ENCODE data around the gene C19orf81. TPM values are rescaled to one million over a fixed set of nuclear protein-coding genes. Genes with fewer than 3 reads are reported as not detected.
A peak's percentile ranks its signal among the peaks of the same experiment; 100 is the strongest.

The C19orf81 gene
- total and polyA plus RNA-seq, 4 experiments from 2014 or later: not detected

GRCh38 chr19:50686310-50687032 is 37.2 kb downstream of the C19orf81 start:
- no peak overlapping the region for H3K4me3 ChIP-seq (ENCODE audit: low read length in 2 of 2)
- Mint-ChIP-seq H3K9me3 (peaks cover 0 to 5% (median 0%) of the 10 kb centered on the region in 8 donors), H3K4me3 (peak overlapping the region in 1 of 8 donors; percentile 53), H3K36me3 (peaks cover 0 to 2% of the 10 kb centered on the region in 2 donors), H3K27ac (no peak overlapping the region), H3K4me1 (no peaks in the 10 kb centered on the region), H3K27me3 (peaks cover 35 to 46% of the 10 kb centered on the region in 2 donors)
- H3K36me3 ChIP-seq (ENCODE audit: insufficient read depth, low read length): no peaks in the 10 kb centered on the region
- H3K27me3 ChIP-seq (ENCODE audit: insufficient read depth, low read length): no peaks in the 10 kb centered on the region
- no peak for DNase-seq
- ChIA-PET POLR2A (ENCODE audit: partially characterized antibody) (no interaction called here), CTCF (ENCODE audit: partially characterized antibody) (no interaction called here)
- H3K27ac ChIP-seq (ENCODE audit: low read depth, low read length): no peak overlapping the region
- H3K4me1 ChIP-seq (ENCODE audit: insufficient read depth, low read length): no peaks in the 10 kb centered on the region
- no peaks in the 10 kb centered on the region for H3K9me3 ChIP-seq (ENCODE audit: control insufficient read depth in 1 of 2, low read length in 2 of 2)
- intact Hi-C loops (cut with micrococcal nuclease): no loop called here

GRCh38 chr19:50688766-50689165 is 39.5 kb downstream of the C19orf81 start:
- DNase-seq: no peak
- Histone ChIP-seq H3K4me1 (ENCODE audit: insufficient read depth, low read length) (no peaks in the 10 kb centered on the region), H3K27ac (ENCODE audit: low read depth, low read length) (no peak overlapping the region), H3K9me3 (ENCODE audit: control insufficient read depth in 1 of 2, low read length in 2 of 2) (no peaks in the 10 kb centered on the region), H3K36me3 (ENCODE audit: insufficient read depth, low read length) (no peaks in the 10 kb centered on the region), H3K4me3 (ENCODE audit: low read length in 2 of 2) (no peak overlapping the region), H3K27me3 (ENCODE audit: insufficient read depth, low read length) (peaks cover 5% of the 10 kb centered on the region)
- H3K9me3 Mint-ChIP-seq: peaks cover 0 to 6% (median 0%) of the 10 kb centered on the region in 8 donors
- H3K4me1 Mint-ChIP-seq: no peaks in the 10 kb centered on the region
- no peak overlapping the region for H3K27ac Mint-ChIP-seq
- intact Hi-C loops (cut with micrococcal nuclease): no loop called here
- H3K27me3 Mint-ChIP-seq: peaks cover 41 to 53% of the 10 kb centered on the region in 2 donors
- peaks cover 0 to 2% of the 10 kb centered on the region in 2 donors for H3K36me3 Mint-ChIP-seq
- CTCF ChIA-PET (ENCODE audit: partially characterized antibody): no interaction called here
- H3K4me3 Mint-ChIP-seq: no peak overlapping the region
- POLR2A ChIA-PET (ENCODE audit: partially characterized antibody): no interaction called here

DNA sequence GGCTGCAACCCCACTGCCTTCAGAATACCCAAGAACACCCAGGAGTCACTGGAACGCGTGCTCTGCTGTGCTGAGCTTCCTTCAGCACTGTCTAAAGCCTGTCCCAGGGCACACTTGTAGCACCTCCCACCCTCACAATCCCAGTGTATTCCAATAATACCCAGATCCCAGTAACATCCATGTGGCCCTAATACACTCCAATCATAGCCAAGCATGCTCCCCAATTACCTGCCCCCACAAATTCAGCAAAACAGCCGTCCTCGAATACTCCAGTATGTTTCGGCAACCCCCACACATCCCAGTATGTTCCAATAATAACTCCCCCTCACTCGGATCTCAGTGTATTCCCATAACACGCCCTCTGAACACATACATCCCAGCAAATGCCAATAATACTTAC is 41.2 kb downstream of the C19orf81 start:
- CTCF ChIA-PET (ENCODE audit: partially characterized antibody): no interaction called here
- no peak for DNase-seq
- H3K36me3 ChIP-seq (ENCODE audit: insufficient read depth, low read length): no peaks in the 10 kb centered on the region
- no peaks in the 10 kb centered on the region for H3K9me3 ChIP-seq (ENCODE audit: control insufficient read depth in 1 of 2, low read length in 2 of 2)
- no peak overlapping the region for H3K27ac ChIP-seq (ENCODE audit: low read depth, low read length)
- intact Hi-C loops (cut with micrococcal nuclease): no loop called here
- H3K27me3 ChIP-seq (ENCODE audit: insufficient read depth, low read length): peaks cover 7% of the 10 kb centered on the region
- H3K4me1 ChIP-seq (ENCODE audit: insufficient read depth, low read length): no peaks in the 10 kb centered on the region
- no peak overlapping the region for H3K4me3 ChIP-seq (ENCODE audit: low read length in 2 of 2)
- Mint-ChIP-seq H3K4me1 (no peaks in the 10 kb centered on the region), H3K9me3 (peaks cover 0 to 6% (median 0%) of the 10 kb centered on the region in 8 donors), H3K4me3 (no peak overlapping the region), H3K36me3 (peaks cover 0 to 2% of the 10 kb centered on the region in 2 donors), H3K27me3 (peaks cover 35 to 47% of the 10 kb centered on the region in 2 donors), H3K27ac (no peak overlapping the region)
- POLR2A ChIA-PET (ENCODE audit: partially characterized antibody): interaction anchor here (0.6 kb wide), 1 partner anchor 251 kb away, joined by 3 read pairs; no protein-coding TSS in a partner anchor

DNA sequence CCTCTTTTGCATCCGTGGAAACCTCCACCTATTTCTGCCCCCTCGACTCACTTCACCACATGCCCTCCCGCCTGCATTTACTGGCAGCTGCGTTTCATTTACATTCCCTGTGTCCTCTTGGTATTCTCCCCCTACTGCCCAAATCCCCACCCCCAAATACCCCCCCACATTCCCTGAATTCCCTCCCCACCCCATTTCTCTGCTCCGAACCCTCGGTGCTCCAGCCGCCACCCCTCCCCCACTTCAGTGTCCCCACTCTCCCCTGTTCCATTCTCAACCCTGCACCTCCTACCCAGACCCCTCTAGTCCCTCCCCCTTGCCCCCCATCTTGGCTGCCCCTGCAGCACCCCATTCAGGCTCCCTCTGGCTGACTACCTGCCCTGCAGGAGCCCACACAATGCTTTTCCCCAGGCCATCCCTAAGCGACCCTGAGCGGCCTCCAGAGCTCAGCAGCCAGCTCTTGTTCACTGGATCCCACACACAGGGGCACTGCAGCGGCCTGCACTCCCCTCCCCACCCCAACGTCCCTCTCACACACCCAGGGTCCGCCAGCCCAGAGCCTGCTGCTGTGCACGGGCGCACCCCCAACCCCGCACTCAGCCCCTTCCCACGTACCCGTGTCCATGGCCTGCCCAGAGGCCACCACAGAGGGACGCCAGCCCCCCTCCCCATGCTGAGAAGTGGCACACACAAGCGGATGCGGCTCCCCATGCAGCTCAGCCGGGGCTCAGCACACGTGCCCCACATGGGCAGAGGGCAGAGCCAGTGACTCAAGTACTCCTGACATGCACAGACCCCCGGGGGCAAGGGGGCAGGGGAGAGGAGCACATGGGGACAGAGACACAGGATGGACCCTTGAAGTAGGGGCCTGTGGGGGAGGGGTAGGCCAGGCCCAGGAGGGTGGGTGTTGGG is 44.1 kb downstream of the C19orf81 start:
- no peak overlapping the region for H3K4me3 ChIP-seq (ENCODE audit: low read length in 2 of 2)
- peaks cover 0 to 12% (median under 1%) of the 10 kb centered on the region in 8 donors for H3K9me3 Mint-ChIP-seq
- DNase-seq: no peak
- no peak overlapping the region for H3K27ac ChIP-seq (ENCODE audit: low read depth, low read length)
- no peaks in the 10 kb centered on the region for H3K36me3 ChIP-seq (ENCODE audit: insufficient read depth, low read length)
- ChIA-PET CTCF (ENCODE audit: partially characterized antibody) (no interaction called here), POLR2A (ENCODE audit: partially characterized antibody) (no interaction called here)
- intact Hi-C loops (cut with micrococcal nuclease): no loop called here
- peaks cover 0 to 2% of the 10 kb centered on the region in 2 donors for H3K36me3 Mint-ChIP-seq
- H3K4me3 Mint-ChIP-seq: no peak overlapping the region
- peaks cover 7% of the 10 kb centered on the region for H3K27me3 ChIP-seq (ENCODE audit: insufficient read depth, low read length)
- H3K27ac Mint-ChIP-seq: no peak overlapping the region
- H3K4me1 ChIP-seq (ENCODE audit: insufficient read depth, low read length): no peaks in the 10 kb centered on the region
- peaks cover 34 to 58% of the 10 kb centered on the region in 2 donors for H3K27me3 Mint-ChIP-seq
- H3K4me1 Mint-ChIP-seq: no peaks in the 10 kb centered on the region
- H3K9me3 ChIP-seq (ENCODE audit: control insufficient read depth in 1 of 2, low read length in 2 of 2): no peaks in the 10 kb centered on the region

GRCh38 chr19:50694815-50695145 is 45.5 kb downstream of the C19orf81 start:
- intact Hi-C loops (cut with micrococcal nuclease): no loop called here
- Mint-ChIP-seq H3K9me3 (peaks cover 0 to 12% (median 0%) of the 10 kb centered on the region in 8 donors), H3K27me3 (peaks cover 43 to 63% of the 10 kb centered on the region in 2 donors)

DNA sequence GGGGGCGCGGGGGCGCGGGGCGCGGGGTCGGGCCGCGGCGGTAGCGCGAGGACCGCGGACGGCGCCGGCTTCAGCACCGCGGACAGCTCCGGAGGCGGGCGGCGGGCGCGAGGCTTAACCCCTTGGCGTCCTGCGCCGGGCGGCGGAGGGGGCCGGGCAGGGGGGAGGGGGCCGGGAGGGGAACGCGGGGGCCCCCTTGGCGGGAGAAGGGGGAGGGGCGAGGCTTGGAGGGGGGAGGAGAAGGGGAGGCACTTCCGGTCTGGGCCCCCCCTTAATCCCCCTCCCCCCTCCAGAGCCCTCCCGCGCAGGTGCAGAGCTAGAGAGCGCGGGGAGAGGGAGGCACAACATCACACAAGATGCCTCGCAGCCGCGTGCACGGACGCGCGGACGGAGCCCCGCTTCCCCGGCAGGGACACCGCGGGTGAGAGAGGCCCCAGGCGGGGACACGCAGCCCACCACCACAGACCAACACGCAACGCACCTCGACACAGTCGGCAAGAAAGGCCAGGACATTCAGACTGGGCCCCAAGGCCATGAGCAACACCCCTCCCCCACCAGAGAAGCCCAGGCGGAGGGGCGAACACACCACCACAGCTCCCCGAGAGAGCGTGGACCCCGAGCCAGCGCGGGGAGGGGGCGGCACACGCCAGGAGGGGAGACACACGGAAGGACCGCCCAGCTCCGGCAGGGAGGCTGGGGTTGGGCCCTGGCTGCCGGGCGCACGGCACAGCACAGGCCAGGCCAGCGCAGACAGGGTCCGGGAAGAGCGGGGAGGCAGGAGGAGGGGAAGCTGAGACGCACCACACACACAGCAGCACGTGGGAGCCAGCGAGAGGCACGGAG is 46.2 kb downstream of the C19orf81 start:
- H3K36me3 ChIP-seq (ENCODE audit: insufficient read depth, low read length): no peaks in the 10 kb centered on the region

More at GRCh38 chr19:50694815-50695145, 45.5 kb downstream of the C19orf81 start:
- Mint-ChIP-seq H3K27ac (no peak overlapping the region), H3K36me3 (no peaks in the 10 kb centered on the region), H3K4me1 (no peaks in the 10 kb centered on the region), H3K4me3 (no peak overlapping the region)
- ChIA-PET CTCF (ENCODE audit: partially characterized antibody) (no interaction called here), POLR2A (ENCODE audit: partially characterized antibody) (no interaction called here)
- H3K27ac ChIP-seq (ENCODE audit: low read depth, low read length): no peak overlapping the region
- H3K4me3 ChIP-seq (ENCODE audit: low read length in 2 of 2): no peak overlapping the region
- peaks cover 7% of the 10 kb centered on the region for H3K27me3 ChIP-seq (ENCODE audit: insufficient read depth, low read length)
- H3K4me1 ChIP-seq (ENCODE audit: insufficient read depth, low read length): no peaks in the 10 kb centered on the region
- no peak for DNase-seq
- H3K36me3 ChIP-seq (ENCODE audit: insufficient read depth, low read length): no peaks in the 10 kb centered on the region
- no peaks in the 10 kb centered on the region for H3K9me3 ChIP-seq (ENCODE audit: control insufficient read depth in 1 of 2, low read length in 2 of 2)

GRCh38 chr19:50696094-50696483 is 46.8 kb downstream of the C19orf81 start:
- Mint-ChIP-seq H3K36me3 (no peaks in the 10 kb centered on the region), H3K27ac (no peak overlapping the region), H3K27me3 (peaks cover 43 to 63% of the 10 kb centered on the region in 2 donors), H3K4me1 (no peaks in the 10 kb centered on the region), H3K4me3 (no peak overlapping the region), H3K9me3 (peaks cover 0 to 12% (median 0%) of the 10 kb centered on the region in 8 donors)
- Histone ChIP-seq H3K9me3 (ENCODE audit: control insufficient read depth in 1 of 2, low read length in 2 of 2) (no peaks in the 10 kb centered on the region), H3K27ac (ENCODE audit: low read depth, low read length) (no peak overlapping the region), H3K4me1 (ENCODE audit: insufficient read depth, low read length) (no peaks in the 10 kb centered on the region), H3K36me3 (ENCODE audit: insufficient read depth, low read length) (no peaks in the 10 kb centered on the region), H3K4me3 (ENCODE audit: low read length in 2 of 2) (no peak overlapping the region), H3K27me3 (ENCODE audit: insufficient read depth, low read length) (peaks cover 7% of the 10 kb centered on the region)
- CTCF ChIA-PET (ENCODE audit: partially characterized antibody): no interaction called here
- intact Hi-C loops (cut with micrococcal nuclease): no loop called here
- DNase-seq: no peak
- POLR2A ChIA-PET (ENCODE audit: partially characterized antibody): no interaction called here

More for the DNA sequence above, 46.2 kb downstream of the C19orf81 start:
- DNase-seq: no peak
- no peak overlapping the region for H3K4me3 ChIP-seq (ENCODE audit: low read length in 2 of 2)
- peaks cover 7% of the 10 kb centered on the region for H3K27me3 ChIP-seq (ENCODE audit: insufficient read depth, low read length)
- H3K27ac ChIP-seq (ENCODE audit: low read depth, low read length): no peak overlapping the region
- Mint-ChIP-seq H3K36me3 (no peaks in the 10 kb centered on the region), H3K27me3 (peaks cover 44 to 64% of the 10 kb centered on the region in 2 donors), H3K9me3 (peaks cover 0 to 12% (median 0%) of the 10 kb centered on the region in 8 donors), H3K4me3 (no peak overlapping the region), H3K27ac (no peak overlapping the region), H3K4me1 (no peaks in the 10 kb centered on the region)
- H3K4me1 ChIP-seq (ENCODE audit: insufficient read depth, low read length): no peaks in the 10 kb centered on the region
- intact Hi-C loops (cut with micrococcal nuclease): no loop called here
- ChIA-PET CTCF (ENCODE audit: partially characterized antibody) (no interaction called here), POLR2A (ENCODE audit: partially characterized antibody) (no interaction called here)
- no peaks in the 10 kb centered on the region for H3K9me3 ChIP-seq (ENCODE audit: control insufficient read depth in 1 of 2, low read length in 2 of 2)
